IMR-90 (cell line): ENCODE results near the gene NEK11.

Experiments used
- BHLHE40 ChIP-seq: fragments of 150-350 bp; IDR thresholded peaks from 2 replicates; pipeline ENCODE4 v1.6.1; 2016; ENCODE audit warnings: mild to moderate bottlenecking, low read depth, low read length
- CEBPB ChIP-seq: IDR thresholded peaks from 2 replicates; pipeline ENCODE4 v1.6.1; 2012; ENCODE audit warnings: low read depth, low read length, improper control_type of control experiment
- MAFK ChIP-seq: IDR thresholded peaks from 2 replicates; pipeline ENCODE4 v1.6.1; 2012; ENCODE audit warnings: low read depth, low read length, improper control_type of control experiment
- MAZ ChIP-seq: IDR thresholded peaks from 2 replicates; pipeline ENCODE4 v1.6.1; 2012; ENCODE audit warnings: low read depth, mild to moderate bottlenecking, low read length, improper control_type of control experiment, moderate library complexity, borderline replicate concordance
- POLR2A ChIP-seq: IDR thresholded peaks from 2 replicates; pipeline ENCODE4 v1.6.1; 2012; ENCODE audit warnings: mild to moderate bottlenecking, low read depth, low read length
- RAD21 ChIP-seq: IDR thresholded peaks from 2 replicates; pipeline ENCODE4 v1.6.1; 2012; ENCODE audit warnings: low read length, improper control_type of control experiment
- RCOR1 ChIP-seq: IDR thresholded peaks from 2 replicates; pipeline ENCODE4 v1.6.1; 2012; ENCODE audit warnings: mild to moderate bottlenecking, low read length, improper control_type of control experiment; ENCODE audit not compliant: insufficient replicate concordance
- RFX5 ChIP-seq: IDR thresholded peaks from 2 replicates; pipeline ENCODE4 v1.8.0; 2012; ENCODE audit warnings: low read depth, mild to moderate bottlenecking, low read length, moderate library complexity
- SMC3 ChIP-seq: fragments of 150-350 bp; IDR thresholded peaks from 2 replicates; pipeline ENCODE4 v1.6.1; 2016; ENCODE audit warnings: low read depth, mild to moderate bottlenecking, antibody characterized with exemption, low read length, moderate library complexity
- TF ChIP-seq, protein P1 (sequence below): conservative IDR thresholded peaks from 2 replicates; pipeline ENCODE4 v1.5.1; 2012; ENCODE audit warnings: mild to moderate bottlenecking, low read depth, low read length, improper control_type of control experiment
- TF ChIP-seq, protein P2 (sequence below): fragments of 150-350 bp; IDR thresholded peaks from 2 replicates; pipeline ENCODE4 v1.6.1; 2016; ENCODE audit warnings: low read depth, mild to moderate bottlenecking, low read length, moderate library complexity, borderline replicate concordance
- TF ChIP-seq, protein P3 (sequence below): fragments of 150-350 bp; IDR thresholded peaks from 2 replicates; pipeline ENCODE4 v1.6.1; 2017; ENCODE audit warnings: mild to moderate bottlenecking, antibody characterized with exemption, low read length, low read depth

- TF ChIP-seq, protein P1, sequence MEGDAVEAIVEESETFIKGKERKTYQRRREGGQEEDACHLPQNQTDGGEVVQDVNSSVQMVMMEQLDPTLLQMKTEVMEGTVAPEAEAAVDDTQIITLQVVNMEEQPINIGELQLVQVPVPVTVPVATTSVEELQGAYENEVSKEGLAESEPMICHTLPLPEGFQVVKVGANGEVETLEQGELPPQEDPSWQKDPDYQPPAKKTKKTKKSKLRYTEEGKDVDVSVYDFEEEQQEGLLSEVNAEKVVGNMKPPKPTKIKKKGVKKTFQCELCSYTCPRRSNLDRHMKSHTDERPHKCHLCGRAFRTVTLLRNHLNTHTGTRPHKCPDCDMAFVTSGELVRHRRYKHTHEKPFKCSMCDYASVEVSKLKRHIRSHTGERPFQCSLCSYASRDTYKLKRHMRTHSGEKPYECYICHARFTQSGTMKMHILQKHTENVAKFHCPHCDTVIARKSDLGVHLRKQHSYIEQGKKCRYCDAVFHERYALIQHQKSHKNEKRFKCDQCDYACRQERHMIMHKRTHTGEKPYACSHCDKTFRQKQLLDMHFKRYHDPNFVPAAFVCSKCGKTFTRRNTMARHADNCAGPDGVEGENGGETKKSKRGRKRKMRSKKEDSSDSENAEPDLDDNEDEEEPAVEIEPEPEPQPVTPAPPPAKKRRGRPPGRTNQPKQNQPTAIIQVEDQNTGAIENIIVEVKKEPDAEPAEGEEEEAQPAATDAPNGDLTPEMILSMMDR, result no peak
- TF ChIP-seq SMC3, result no peak
- TF ChIP-seq POLR2A, result no peak
- TF ChIP-seq BHLHE40, result no peak
- TF ChIP-seq RFX5, result no peak
- no peak for TF ChIP-seq MAFK
- no peak for TF ChIP-seq RAD21
- TF ChIP-seq, protein P2, sequence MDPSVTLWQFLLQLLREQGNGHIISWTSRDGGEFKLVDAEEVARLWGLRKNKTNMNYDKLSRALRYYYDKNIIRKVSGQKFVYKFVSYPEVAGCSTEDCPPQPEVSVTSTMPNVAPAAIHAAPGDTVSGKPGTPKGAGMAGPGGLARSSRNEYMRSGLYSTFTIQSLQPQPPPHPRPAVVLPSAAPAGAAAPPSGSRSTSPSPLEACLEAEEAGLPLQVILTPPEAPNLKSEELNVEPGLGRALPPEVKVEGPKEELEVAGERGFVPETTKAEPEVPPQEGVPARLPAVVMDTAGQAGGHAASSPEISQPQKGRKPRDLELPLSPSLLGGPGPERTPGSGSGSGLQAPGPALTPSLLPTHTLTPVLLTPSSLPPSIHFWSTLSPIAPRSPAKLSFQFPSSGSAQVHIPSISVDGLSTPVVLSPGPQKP, result no peak
- TF ChIP-seq MAZ, result no peak
- no peak for TF ChIP-seq RCOR1
- no peak for TF ChIP-seq CEBPB
- TF ChIP-seq, protein P3, sequence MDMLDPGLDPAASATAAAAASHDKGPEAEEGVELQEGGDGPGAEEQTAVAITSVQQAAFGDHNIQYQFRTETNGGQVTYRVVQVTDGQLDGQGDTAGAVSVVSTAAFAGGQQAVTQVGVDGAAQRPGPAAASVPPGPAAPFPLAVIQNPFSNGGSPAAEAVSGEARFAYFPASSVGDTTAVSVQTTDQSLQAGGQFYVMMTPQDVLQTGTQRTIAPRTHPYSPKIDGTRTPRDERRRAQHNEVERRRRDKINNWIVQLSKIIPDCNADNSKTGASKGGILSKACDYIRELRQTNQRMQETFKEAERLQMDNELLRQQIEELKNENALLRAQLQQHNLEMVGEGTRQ, result no peak
Measured at GRCh38 chr3:131393051-131393450, 366.4 kb downstream of the NEK11 start.
